A549 treated with Hydrocortisone at 1 μM for 4 hours (cell line): ENCODE data around the gene HIP1. TPM values are rescaled to one million over a fixed set of nuclear protein-coding genes. Genes with fewer than 3 reads are reported as not detected.

Experiments
- total RNA-seq: library from RNA; stranded (reverse); fragments of 200-300 nt; extraction: Qiagen RNA extraction; gene quantifications from 5 replicates; pipeline ENCODE4 v1.2.3, GENCODE V29; 2022

HIP1 gene
- 16.9 to 28.0 TPM (median 23.1 TPM) in 5 replicates for total RNA-seq

GRCh38 chr7:75738604-75738974, at the start of gene HIP1:
HIP1 (minus strand) TSS chr7:75738941; CDS start chr7:75738920, 21 bp downstream.

DNA sequence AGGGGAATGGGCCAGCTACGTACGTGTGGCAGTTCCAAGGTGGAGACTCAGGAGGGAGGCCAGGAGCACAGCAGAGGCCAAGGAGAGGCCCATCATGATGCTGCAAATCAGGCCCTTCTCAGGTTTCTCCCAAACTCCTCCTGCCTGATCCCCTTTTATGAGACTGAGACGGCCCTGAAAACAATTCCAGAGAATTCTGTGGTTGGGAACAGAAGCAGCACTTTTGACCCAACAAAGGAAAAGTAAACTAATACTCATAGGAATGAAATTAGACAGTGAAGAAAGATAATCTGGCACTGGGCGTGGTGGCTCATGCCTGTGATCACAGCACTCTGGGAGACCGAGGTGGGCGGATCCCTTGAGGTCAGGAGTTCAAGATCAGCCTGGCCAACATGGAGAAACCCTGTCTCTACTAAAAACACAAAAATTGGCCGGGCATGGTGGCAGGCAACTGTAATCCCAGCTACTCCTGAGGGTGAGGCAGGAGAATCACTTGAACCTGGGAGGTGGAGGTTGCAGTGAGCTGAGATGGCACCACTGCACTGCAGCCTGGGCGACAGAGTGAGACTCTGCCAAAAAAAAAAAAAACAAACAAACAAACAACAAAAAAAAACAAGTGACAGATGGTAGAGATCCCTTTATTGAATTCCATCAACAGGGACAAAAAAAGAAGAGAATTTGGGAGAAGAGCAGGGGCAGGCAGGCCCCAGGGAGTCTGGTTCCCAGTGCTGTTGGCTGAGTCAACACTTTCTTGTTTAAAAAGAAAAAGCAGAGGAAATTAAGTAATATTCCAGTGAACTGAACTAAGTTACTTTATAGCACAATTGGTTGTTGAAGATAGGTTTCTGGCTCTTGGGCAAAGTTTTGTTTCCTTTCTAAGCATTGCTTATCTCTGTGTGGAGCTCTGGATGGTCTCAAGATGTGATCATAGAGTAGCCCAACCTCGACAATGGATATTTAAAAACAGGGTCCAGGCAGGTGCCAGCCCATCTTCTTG, 33.6 kb upstream of the HIP1 start, which contains the start of gene CCL26:
Gene CCL26 (minus strand): TSS at position 131 of the 997 bp plus-strand sequence. CDS start 35 bp downstream, at position 96.

DNA sequence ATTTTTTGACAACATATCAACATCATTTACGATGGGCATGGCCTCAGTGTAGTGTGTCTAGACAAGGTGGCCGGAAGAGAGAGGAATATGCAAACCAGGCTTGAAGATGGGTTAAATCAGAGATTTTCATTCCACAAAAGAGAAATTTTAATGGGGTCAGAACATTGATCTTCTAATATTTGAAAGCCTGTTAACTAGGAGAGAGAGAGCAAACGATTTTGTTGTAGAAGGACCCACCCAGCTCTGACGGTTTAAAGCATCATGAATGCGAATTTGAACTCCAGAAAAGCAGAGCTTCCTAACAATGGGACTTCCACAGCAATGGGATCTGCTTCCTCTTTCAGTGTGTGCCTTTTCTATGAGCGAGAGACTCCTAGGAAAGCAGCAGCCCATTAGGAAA, 246.7 kb downstream of the HIP1 start, which contains the start of gene SPDYE5:
Gene SPDYE5 (plus strand): TSS at position 301 of the 400 bp plus-strand sequence. CDS start 1,728 bp downstream, outside the sequence.

DNA sequence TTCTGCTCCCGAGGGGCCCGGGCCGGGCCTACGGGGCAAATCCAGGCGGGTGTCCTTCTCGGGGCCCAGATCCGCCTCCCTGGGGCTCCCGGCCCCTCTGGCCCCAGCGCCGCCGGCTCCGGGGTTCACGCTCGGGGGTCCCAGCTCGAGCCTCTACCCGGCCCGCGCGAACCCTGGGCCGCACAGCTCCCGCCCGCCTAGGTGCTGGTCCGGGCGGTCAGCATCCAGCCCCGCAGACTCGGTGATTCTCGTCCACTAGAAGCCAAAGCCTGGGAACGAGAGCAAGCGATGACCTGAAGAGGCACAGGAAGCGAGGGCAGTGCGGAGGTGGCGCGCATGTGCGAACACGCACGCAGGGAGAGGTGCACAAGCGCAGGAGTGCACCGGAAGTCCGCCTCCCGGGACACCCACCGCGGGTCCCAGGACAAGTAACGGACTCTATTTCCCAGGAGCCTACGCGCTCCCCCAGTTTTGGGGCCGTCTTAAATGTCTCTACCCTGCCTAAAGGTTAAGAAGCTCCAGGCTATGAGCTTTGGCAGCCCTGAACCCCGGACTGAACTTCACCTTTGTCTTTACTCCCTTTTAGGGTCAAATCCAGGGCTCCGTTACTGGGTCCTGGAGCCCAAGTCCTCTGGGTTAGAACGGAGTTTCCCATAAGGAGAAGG, 252.6 kb downstream of the HIP1 start, which contains the start of gene POM121C:
Gene POM121C (minus strand): TSS at position 321 of the 665 bp plus-strand sequence. CDS start 44,803 bp downstream, outside the sequence.

Other genes with a start within 250 kb of the HIP1 start
- gene SPDYE5, start 246.6 kb downstream of the HIP1 start, total RNA-seq = not detected in 5 replicates
- 7.7 to 10.6 TPM (median 8.1 TPM) in 5 replicates for gene CCL26, start 33.3 kb upstream of the HIP1 start, total RNA-seq
- gene CCL24, start 74.9 kb upstream of the HIP1 start, total RNA-seq = not detected in 5 replicates
- gene RHBDD2, start 140.1 kb upstream of the HIP1 start, total RNA-seq = 83.1 to 94.6 TPM (median 91.7 TPM) in 5 replicates
- gene POR, start 176.2 kb upstream of the HIP1 start, total RNA-seq = 132 to 176 TPM (median 165 TPM) in 5 replicates